Pancreas (tissue), 10 donors: ENCODE results near the gene KCNC3. TPM values are rescaled to one million over a fixed set of nuclear protein-coding genes. Genes with fewer than 3 reads are reported as not detected.

Source experiments
- ATAC-seq, 4 donors: fragments of 200-7000 bp; cut with Tn5 transposase; one replicate each; pipeline versions ENCODE4 v1.8.0 to v1.9.1; 2020; ENCODE audit warnings: mild to moderate bottlenecking in 4 of 4, moderate library complexity in 4 of 4
- DNase-seq, 6 donors: peaks; one replicate each; pipeline ENCODE4 v3.0.0-alpha.2; 2020
- FAIRE-seq: peaks from 2 replicates; lab custom pipeline; 2012; peaks lifted over from hg19 to GRCh38; lab: Jason Lieb, UNC
- H3K27ac ChIP-seq, 4 donors: fragments of 200-600 bp; sonication (generic); 1 replicate in 3 of 4; 2 replicates in 1 of 4; pipeline versions ENCODE4 v1.5.0 to v1.8.0; 2020
- H3K27me3 ChIP-seq, 4 donors: fragments of 200-600 bp; one replicate each; pipeline ENCODE4 v1.8.0; 2021
- H3K36me3 ChIP-seq, 3 donors: fragments of 200-600 bp; sonication (generic) in 1 of 3; one replicate each; pipeline versions ENCODE4 v1.5.0 to v1.8.0; 2020 to 2021
- H3K4me1 ChIP-seq, 3 donors: fragments of 200-600 bp; one replicate each; pipeline ENCODE4 v1.8.0; 2021
- H3K4me3 ChIP-seq, 4 donors: fragments of 200-600 bp; sonication (generic) in 2 of 4; one replicate each; pipeline versions ENCODE4 v1.5.0 to v1.8.0; 2020 to 2021
- H3K9me3 ChIP-seq, 4 donors: fragments of 200-600 bp; one replicate each; pipeline ENCODE4 v1.8.0; 2021
- WGBS, 2 donors: extraction: QIAGEN DNeasy Blood & Tissue Kit; methylation state at CpG; one replicate each; pipeline ENCODE4 v1.1.7; 2013; 5-methylcytosine and 5-hydroxymethylcytosine counted together
- intact Hi-C, 3 donors: fragments of 100-400 bp; cut with DNase I; formaldehyde crosslinking; loops; one replicate each; pipeline versions ENCODE4 v1.11.1 to v1.14.2; 2022
- polyA plus RNA-seq, 2 donors: library from polyadenylated mRNA; stranded (reverse); fragments of 200-250 nt; gene quantifications; one replicate each; pipeline ENCODE4 v1.2.3, GENCODE V29; 2013
- total RNA-seq, 6 donors: library from RNA; stranded (reverse); fragmentation: NEBNext Ultra II Directional in 4 of 6; extraction: Animal tissue kit (Norgen Biotek cat#: 25700) in 4 of 6; gene quantifications; one replicate each; pipeline versions ENCODE4 v1.2.1 to v1.2.4, GENCODE V29; 2021 to 2023
- TF ChIP-seq, protein P1 (sequence below), 4 donors: fragments of 200-600 bp; sonication (generic) in 3 of 4; IDR thresholded peaks; one replicate each; pipeline versions ENCODE4 v1.5.0 to v1.8.0; 2021; ENCODE audit warnings: antibody characterized with exemption in 4 of 4
- donor health status: healthy with polysubstance abuse.
- donor health status: DM: no; HTN: no; CAD: no; lungs with moderate emphysema.
- donor health status: DM: no; HTN: no; CAD: no.
- donor health status: control.
- donor health status: control.
- donor health status: Bipolar disorder and iron deficiency.
- donor health status: DM: yes; HTN: yes; CAD: no.
- donor health status: DM: no; HTN: no; CAD: no.
- donor health status: DM: no; HTN: no; CAD: no.
- donor health status: DM: yes; HTN: yes; CAD: no.

The KCNC3 gene
- total RNA-seq (1 to 10 TPM; 2.4 to 4.6 (median 3.4) TPM), polyA plus RNA-seq (1 to 10 TPM; 4.8 to 7.1 TPM)

DNA sequence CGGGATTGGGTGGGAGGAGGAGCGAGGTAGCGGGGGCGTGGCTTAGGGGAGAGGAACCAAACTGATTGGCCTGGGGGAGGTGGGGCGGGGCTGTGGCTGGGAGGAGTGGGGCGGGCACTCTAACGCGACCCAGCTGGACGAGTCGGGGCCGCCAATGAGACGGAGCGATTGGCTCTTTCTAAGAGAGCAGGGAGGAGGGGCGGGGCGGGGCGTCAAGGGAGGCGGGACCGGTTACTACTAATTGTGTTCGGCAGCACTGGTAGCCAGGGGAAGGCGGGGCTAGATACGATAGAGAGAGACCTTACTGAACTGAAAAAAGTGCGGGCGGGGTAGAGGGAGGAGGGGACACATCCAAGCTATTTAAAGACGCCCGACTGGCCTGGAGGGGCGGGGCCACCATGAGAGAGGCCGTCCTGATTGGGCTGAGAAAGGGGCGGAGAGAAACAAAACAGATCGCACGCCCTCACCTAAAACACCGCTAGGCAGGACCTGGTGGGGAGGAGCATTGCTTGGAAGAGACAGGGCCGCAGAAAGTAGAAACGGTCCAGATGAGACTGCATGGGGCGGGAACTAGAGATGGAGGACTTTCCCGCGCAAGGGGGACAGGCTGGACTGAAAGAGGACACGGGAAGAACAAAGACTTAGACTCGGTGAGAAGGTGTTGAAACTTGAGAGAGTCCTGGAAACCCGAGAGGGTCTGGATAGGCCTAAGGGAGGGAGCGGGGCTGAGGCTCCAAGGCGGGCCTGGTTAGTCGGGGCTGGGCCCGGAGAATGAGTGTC, at the start of gene KCNC3:
Gene KCNC3, minus strand, starts transcription at position 232 of the 780 bp plus-strand sequence. CDS start 295 bp downstream, outside the sequence.
- Histone ChIP-seq H3K27ac (peak within 1 kb of the TSS in 2 of 4 donors; percentile 53 to 73), H3K36me3 (no peaks in the 10 kb centered on the region), H3K9me3 (no peaks in the 10 kb centered on the region), H3K4me1 (peaks cover 3 to 35% (median 7%) of the 10 kb centered on the region in 3 donors), H3K4me3 (peak within 1 kb of the TSS; percentile 21 to 50 (median 38)), H3K27me3 (no peaks in the 10 kb centered on the region)
- peak; percentile 74 to 82 (median 76) for ATAC-seq
- FAIRE-seq: peak; percentile 13
- peak; percentile 97 to 100 (median 100) for DNase-seq
- 1 to 2% methylated on average over 42 to 43 of the region's 43 CpGs for WGBS, 2 donors
- TF ChIP-seq, protein P1, sequence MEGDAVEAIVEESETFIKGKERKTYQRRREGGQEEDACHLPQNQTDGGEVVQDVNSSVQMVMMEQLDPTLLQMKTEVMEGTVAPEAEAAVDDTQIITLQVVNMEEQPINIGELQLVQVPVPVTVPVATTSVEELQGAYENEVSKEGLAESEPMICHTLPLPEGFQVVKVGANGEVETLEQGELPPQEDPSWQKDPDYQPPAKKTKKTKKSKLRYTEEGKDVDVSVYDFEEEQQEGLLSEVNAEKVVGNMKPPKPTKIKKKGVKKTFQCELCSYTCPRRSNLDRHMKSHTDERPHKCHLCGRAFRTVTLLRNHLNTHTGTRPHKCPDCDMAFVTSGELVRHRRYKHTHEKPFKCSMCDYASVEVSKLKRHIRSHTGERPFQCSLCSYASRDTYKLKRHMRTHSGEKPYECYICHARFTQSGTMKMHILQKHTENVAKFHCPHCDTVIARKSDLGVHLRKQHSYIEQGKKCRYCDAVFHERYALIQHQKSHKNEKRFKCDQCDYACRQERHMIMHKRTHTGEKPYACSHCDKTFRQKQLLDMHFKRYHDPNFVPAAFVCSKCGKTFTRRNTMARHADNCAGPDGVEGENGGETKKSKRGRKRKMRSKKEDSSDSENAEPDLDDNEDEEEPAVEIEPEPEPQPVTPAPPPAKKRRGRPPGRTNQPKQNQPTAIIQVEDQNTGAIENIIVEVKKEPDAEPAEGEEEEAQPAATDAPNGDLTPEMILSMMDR (IDR thresholded peaks at IDR 0.05): no peak
- intact Hi-C loops: no loop called here

DNA sequence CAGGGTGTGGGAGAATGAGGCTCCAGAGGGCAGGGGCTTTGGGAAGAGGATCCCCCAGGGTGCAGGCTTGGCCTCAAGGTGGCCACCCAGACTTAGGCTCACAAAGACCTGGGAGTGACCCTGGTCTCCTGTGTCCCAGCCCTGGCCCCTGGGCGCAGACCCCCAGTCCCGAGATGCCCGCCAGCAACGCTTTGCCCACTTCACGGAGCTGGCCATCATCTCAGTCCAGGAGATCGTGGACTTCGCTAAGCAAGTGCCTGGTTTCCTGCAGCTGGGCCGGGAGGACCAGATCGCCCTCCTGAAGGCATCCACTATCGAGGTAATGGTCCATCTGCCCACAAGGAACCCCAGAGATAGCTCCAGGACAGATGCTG, 49.7 kb upstream of the KCNC3 start:
- H3K27ac ChIP-seq: no peak overlapping the region
- H3K4me3 ChIP-seq: no peak overlapping the region
- FAIRE-seq (no peak), DNase-seq (peak in 1 of 6 donors; percentile 21), ATAC-seq (no peak)
- H3K4me1 ChIP-seq: no peaks in the 10 kb centered on the region
- H3K27me3 ChIP-seq: no peaks in the 10 kb centered on the region
- TF ChIP-seq, protein P1 (IDR thresholded peaks at IDR 0.05): no peak
- H3K36me3 ChIP-seq: peaks cover 6 to 52% (median 26%) of the 10 kb centered on the region in 3 donors
- no peaks in the 10 kb centered on the region for H3K9me3 ChIP-seq
- 89 to 96% methylated on average over 10 of the region's 10 CpGs for WGBS, 2 donors
- intact Hi-C loops: no loop called here

DNA sequence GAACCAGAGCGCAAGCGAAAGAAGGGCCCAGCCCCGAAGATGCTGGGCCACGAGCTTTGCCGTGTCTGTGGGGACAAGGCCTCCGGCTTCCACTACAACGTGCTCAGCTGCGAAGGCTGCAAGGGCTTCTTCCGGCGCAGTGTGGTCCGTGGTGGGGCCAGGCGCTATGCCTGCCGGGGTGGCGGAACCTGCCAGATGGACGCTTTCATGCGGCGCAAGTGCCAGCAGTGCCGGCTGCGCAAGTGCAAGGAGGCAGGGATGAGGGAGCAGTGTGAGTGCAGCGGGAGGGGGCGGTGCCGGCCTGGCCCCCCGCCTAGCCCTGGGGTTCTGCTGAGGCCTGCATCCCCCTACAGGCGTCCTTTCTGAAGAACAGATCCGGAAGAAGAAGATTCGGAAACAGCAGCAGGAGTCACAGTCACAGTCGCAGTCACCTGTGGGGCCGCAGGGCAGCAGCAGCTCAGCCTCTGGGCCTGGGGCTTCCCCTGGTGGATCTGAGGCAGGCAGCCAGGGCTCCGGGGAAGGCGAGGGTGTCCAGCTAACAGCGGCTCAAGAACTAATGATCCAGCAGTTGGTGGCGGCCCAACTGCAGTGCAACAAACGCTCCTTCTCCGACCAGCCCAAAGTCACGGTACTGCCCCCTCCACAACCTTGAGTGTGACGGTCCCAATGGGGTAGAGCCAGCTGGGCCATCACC, 49.1 kb upstream of the KCNC3 start:
- Histone ChIP-seq H3K27me3 (no peaks in the 10 kb centered on the region), H3K4me1 (no peaks in the 10 kb centered on the region), H3K9me3 (no peaks in the 10 kb centered on the region), H3K4me3 (no peak overlapping the region), H3K36me3 (peaks cover 6 to 52% (median 26%) of the 10 kb centered on the region in 3 donors), H3K27ac (no peak overlapping the region)
- ATAC-seq (no peak), FAIRE-seq (no peak), DNase-seq (peak in 1 of 6 donors; percentile 27)
- TF ChIP-seq, protein P1 (IDR thresholded peaks at IDR 0.05): no peak
- intact Hi-C loops: no loop called here
- 92 to 93% methylated on average over 36 of the region's 36 CpGs for WGBS, 2 donors

DNA sequence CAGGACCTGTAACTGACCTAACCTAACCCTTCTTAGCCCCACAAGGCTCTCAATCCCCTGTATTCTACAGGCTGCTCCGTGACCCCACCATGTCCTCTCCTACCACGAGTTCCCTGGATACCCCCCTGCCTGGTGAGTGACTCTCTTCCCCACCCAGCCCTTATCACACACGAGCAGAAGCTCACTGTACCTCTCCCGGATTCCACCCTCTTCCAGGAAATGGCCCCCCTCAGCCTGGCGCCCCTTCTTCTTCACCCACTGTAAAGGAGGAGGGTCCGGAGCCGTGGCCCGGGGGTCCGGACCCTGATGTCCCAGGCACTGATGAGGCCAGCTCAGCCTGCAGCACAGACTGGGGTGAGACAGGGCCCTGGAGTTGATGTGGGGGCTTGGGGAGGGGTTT, 48.3 kb upstream of the KCNC3 start:
- whole genome bisulfite sequencing, 2 donors: 79 to 88% methylated on average over 8 to 9 of the region's 9 CpGs
- Histone ChIP-seq H3K9me3 (no peaks in the 10 kb centered on the region), H3K27ac (no peak overlapping the region), H3K4me3 (no peak overlapping the region), H3K4me1 (no peaks in the 10 kb centered on the region), H3K27me3 (no peaks in the 10 kb centered on the region), H3K36me3 (peaks cover 6 to 50% (median 26%) of the 10 kb centered on the region in 3 donors)
- DNase-seq: peak in 1 of 6 donors; percentile 25
- TF ChIP-seq, protein P1 (IDR thresholded peaks at IDR 0.05): no peak
- FAIRE-seq: no peak
- ATAC-seq: no peak
- intact Hi-C loops: no loop called here
